GM21526 (cell line): ENCODE data around the gene NUDT12.

Source experiments
- ATAC-seq: cut with Tn5 transposase; IDR thresholded peaks from one replicate; pipeline ENCODE4 v1.9.1; 2021; ENCODE audit warnings: moderate library complexity; ENCODE audit not compliant: unreplicated experiment, low FRiP score

NUDT12 gene

GRCh38 chr5:103541569-103541968 is 21.0 kb downstream of the NUDT12 start:
- no peak for ATAC-seq

GRCh38 chr5:103541114-103541513 is 21.5 kb downstream of the NUDT12 start:
- ATAC-seq, result no peak

- ATAC-seq, result no peak
These were observed 22.9 kb downstream of the NUDT12 start for GRCh38 chr5:103539376-103540330.

- no peak for ATAC-seq
These were observed 30.4 kb downstream of the NUDT12 start for GRCh38 chr5:103532086-103532734.

- no peak for ATAC-seq
These were observed 36.2 kb downstream of the NUDT12 start for GRCh38 chr5:103526164-103526915.

- no peak for ATAC-seq
These were observed 37.2 kb downstream of the NUDT12 start for GRCh38 chr5:103525361-103525760.

GRCh38 chr5:103523319-103523718 is 39.3 kb downstream of the NUDT12 start:
- ATAC-seq, result no peak

GRCh38 chr5:103522586-103522985 is 40.0 kb downstream of the NUDT12 start:
- no peak for ATAC-seq

GRCh38 chr5:103519550-103519949 is 43.0 kb downstream of the NUDT12 start:
- ATAC-seq, result no peak

- ATAC-seq, result no peak
These were observed 48.2 kb downstream of the NUDT12 start for GRCh38 chr5:103514371-103514770.

- no peak for ATAC-seq
These were observed 48.9 kb downstream of the NUDT12 start for GRCh38 chr5:103513701-103514100.

- no peak for ATAC-seq
These were observed 50.1 kb downstream of the NUDT12 start for GRCh38 chr5:103512500-103512899.

GRCh38 chr5:103511554-103511885 is 51.1 kb downstream of the NUDT12 start:
- ATAC-seq, result no peak

GRCh38 chr5:103510851-103511553 is 51.6 kb downstream of the NUDT12 start:
- ATAC-seq, result no peak

GRCh38 chr5:103505581-103506305 is 56.8 kb downstream of the NUDT12 start:
- no peak for ATAC-seq

- no peak for ATAC-seq
These were observed 59.5 kb downstream of the NUDT12 start for GRCh38 chr5:103503066-103503465.

GRCh38 chr5:103502662-103503061 is 59.9 kb downstream of the NUDT12 start:
- ATAC-seq, result no peak
